ENCODE data around the gene MAN1C1. TPM values are rescaled to one million over a fixed set of nuclear protein-coding genes. Genes with fewer than 3 reads are reported as not detected.

Gene MAN1C1
- total RNA-seq, 4 donors from 2014 or later: 28.1 to 60.4 (median 32.7) TPM

DNA sequence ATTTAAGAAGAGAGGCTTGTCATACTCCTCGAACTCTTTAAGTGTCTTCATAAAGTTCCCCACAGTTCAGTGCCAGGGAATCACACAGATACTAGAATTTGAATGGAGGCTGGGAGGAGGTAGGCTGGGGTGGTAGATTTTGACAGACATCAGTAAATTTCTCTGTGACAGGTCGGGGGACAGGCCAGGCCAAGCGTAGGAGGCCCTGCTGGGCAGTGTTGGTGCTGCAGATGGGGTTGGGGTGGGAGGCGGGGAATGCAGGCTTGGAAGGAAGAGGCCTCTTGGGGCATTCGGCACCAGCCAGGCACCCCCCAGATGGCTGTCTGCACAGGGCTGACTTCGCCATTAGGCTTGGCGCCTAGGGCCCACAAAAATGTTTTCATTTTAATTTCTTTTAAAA lies 84.0 kb downstream of the MAN1C1 start:
- DNase-seq: no peak
- intact Hi-C loops (cut with DNase I): no loop called here
- no peaks in the 10 kb centered on the region for H3K9me3 ChIP-seq
- WGBS, 2 donors: 68 to 79% methylated on average over 7 of the region's 7 CpGs
- no peaks in the 10 kb centered on the region for H3K27me3 ChIP-seq
- peak overlapping the region; percentile 73 to 91 (median 90) for H3K27ac ChIP-seq
- no peak overlapping the region for H3K4me3 ChIP-seq (replicated peaks in 1 of 3)
- TF ChIP-seq POLR2A (IDR thresholded peaks at IDR 0.05): no peak
- TF ChIP-seq, protein P1, sequence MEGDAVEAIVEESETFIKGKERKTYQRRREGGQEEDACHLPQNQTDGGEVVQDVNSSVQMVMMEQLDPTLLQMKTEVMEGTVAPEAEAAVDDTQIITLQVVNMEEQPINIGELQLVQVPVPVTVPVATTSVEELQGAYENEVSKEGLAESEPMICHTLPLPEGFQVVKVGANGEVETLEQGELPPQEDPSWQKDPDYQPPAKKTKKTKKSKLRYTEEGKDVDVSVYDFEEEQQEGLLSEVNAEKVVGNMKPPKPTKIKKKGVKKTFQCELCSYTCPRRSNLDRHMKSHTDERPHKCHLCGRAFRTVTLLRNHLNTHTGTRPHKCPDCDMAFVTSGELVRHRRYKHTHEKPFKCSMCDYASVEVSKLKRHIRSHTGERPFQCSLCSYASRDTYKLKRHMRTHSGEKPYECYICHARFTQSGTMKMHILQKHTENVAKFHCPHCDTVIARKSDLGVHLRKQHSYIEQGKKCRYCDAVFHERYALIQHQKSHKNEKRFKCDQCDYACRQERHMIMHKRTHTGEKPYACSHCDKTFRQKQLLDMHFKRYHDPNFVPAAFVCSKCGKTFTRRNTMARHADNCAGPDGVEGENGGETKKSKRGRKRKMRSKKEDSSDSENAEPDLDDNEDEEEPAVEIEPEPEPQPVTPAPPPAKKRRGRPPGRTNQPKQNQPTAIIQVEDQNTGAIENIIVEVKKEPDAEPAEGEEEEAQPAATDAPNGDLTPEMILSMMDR (IDR thresholded peaks at IDR 0.05): no peak
- H3K36me3 ChIP-seq: no peaks in the 10 kb centered on the region
- H3K4me1 ChIP-seq: peaks cover 34 to 73% of the 10 kb centered on the region in 2 donors

DNA sequence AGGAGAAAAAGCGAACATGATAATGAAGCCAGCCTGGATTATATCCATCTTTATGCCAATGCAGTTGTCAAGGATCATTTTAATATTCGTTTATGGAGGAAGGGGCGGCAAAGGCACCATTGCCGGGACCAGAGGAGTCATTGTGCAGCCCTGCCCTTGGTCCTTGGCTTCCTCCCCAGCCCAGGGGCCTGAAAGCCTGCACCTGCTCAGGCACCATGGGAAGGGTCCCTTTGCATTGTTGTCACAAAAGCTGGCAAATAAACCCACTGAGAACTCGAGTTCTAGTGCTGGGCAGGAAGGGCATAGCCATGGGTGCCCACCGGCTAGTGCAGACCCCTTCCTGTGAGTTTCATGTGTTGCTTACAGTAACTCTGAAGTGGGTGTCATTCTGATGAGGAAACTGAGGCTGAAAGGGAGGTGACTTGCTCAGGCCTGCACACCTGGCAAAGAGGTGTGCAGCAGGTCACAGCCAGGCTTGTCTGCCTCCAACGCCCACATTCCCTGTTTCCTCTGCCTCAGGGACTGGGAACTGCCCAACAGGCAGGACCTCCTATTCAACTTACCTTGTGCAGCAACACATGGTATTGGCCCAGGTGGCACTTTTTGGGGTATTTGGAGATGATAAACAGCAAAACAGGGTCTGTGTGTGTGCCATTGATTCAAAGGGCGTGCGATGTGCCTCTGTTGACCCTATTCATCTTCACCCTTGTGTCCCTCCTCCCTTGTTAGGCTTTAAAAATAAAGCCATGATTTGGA lies 84.6 kb downstream of the MAN1C1 start:
- DNase-seq: no peak
- intact Hi-C loops (cut with DNase I): no loop called here
- TF ChIP-seq, protein P1 (IDR thresholded peaks at IDR 0.05): no peak
- no peak for TF ChIP-seq POLR2A (IDR thresholded peaks at IDR 0.05)
- Histone ChIP-seq H3K4me1 (peaks cover 34 to 73% of the 10 kb centered on the region in 2 donors), H3K36me3 (no peaks in the 10 kb centered on the region), H3K4me3 (replicated peaks in 1 of 3) (no peak overlapping the region), H3K27me3 (no peaks in the 10 kb centered on the region), H3K27ac (peak overlapping the region; percentile 73 to 91 (median 90)), H3K9me3 (no peaks in the 10 kb centered on the region)
- 93 to 94% methylated on average over 9 of the region's 9 CpGs for WGBS, 2 donors

DNA sequence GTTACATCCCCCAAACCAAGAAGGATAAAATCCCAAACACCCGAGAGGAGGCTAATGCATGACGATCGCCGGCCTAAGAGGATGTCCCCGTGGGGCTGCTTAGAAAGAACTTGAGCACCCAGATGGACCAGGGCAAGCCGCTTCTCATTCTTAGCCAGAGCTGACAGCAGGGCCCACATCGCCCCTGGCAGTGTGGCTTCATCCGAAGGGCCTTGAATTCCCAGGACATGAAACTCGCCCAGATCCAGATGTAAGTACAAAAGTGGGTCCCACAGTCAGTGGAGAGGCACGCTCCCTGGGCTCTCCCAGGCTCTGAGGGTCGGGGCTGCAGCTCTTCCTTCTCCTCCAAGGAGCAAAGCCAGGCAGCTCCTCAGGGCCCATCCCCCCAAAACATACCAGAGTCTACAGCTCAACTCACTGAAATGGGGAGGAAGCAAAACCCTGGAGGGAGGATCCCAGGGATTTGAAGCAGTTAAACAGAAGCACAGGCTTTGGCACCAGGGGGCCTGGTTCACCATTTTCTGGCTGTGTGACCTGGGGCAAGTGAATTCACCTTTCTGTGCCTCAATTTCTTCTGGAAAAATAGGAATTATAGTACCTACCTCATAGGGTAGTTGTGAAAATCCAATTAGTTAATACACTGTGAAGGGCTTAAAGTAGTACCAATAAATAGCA lies 85.6 kb downstream of the MAN1C1 start:
- no peaks in the 10 kb centered on the region for H3K27me3 ChIP-seq
- no peak overlapping the region for H3K4me3 ChIP-seq (replicated peaks in 1 of 3)
- peaks cover 44 to 75% of the 10 kb centered on the region in 2 donors for H3K4me1 ChIP-seq
- intact Hi-C loops (cut with DNase I): no loop called here
- WGBS, 2 donors: 92 to 93% methylated on average over 10 to 11 of the region's 11 CpGs
- TF ChIP-seq POLR2A (IDR thresholded peaks at IDR 0.05): no peak
- TF ChIP-seq, protein P1 (IDR thresholded peaks at IDR 0.05): no peak
- no peaks in the 10 kb centered on the region for H3K9me3 ChIP-seq
- DNase-seq: no peak
- H3K36me3 ChIP-seq: no peaks in the 10 kb centered on the region
- peak overlapping the region in 2 of 3 donors; percentile 90 to 91 for H3K27ac ChIP-seq

GRCh38 chr1:25703041-25703440 lies 86.5 kb downstream of the MAN1C1 start:
- 93 to 96% methylated on average over 5 of the region's 5 CpGs for WGBS, 2 donors
- H3K36me3 ChIP-seq: no peaks in the 10 kb centered on the region
- TF ChIP-seq, protein P1 (IDR thresholded peaks at IDR 0.05): no peak
- no peak for TF ChIP-seq POLR2A (IDR thresholded peaks at IDR 0.05)
- H3K27ac ChIP-seq: no peak overlapping the region
- H3K9me3 ChIP-seq: no peaks in the 10 kb centered on the region
- no peak for DNase-seq
- intact Hi-C loops (cut with DNase I): no loop called here
- no peaks in the 10 kb centered on the region for H3K27me3 ChIP-seq
- no peak overlapping the region for H3K4me3 ChIP-seq (replicated peaks in 1 of 3)
- H3K4me1 ChIP-seq: peaks cover 52 to 77% of the 10 kb centered on the region in 2 donors
